EH (cell line): ENCODE results near the gene ANKRD1.

Experiments used
- DNase-seq: peaks from one replicate; pipeline ENCODE4 v3.0.0-alpha.2; 2015; ENCODE audit warnings: low read depth

Gene ANKRD1

DNA sequence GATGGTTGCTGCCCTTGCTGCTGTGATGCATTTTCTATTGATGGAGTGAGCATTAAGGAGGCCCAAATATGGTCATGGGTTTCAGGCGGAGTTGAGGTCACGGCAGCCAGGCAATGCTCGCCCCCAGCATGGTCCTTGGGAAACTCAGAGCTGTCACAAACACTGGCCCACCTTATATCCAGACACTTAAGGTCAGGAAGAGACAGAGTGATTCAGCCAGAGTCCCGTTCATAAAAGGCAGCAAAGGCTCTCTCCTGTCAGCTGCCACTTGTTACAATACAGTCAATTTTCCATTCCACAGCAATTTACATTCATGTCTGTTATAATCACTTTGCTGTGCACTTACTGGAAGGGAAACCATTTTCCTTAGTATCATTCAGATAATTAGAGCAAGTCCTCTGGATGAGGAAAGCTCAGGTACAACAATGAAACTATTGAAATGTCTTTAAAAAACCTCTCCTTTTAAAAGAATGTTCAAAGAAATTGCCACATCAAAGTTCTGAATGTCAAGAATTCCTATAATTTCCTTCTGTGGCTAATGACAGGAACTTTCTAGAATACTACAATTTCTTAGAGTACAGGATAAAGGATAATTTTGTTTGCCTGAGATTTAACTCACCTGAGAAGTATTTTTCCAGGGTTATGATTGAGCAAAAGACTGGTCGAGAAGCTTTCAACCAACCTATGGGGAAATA lies 14.8 kb upstream of the ANKRD1 start:
- DNase-seq, result peak; percentile 53

DNA sequence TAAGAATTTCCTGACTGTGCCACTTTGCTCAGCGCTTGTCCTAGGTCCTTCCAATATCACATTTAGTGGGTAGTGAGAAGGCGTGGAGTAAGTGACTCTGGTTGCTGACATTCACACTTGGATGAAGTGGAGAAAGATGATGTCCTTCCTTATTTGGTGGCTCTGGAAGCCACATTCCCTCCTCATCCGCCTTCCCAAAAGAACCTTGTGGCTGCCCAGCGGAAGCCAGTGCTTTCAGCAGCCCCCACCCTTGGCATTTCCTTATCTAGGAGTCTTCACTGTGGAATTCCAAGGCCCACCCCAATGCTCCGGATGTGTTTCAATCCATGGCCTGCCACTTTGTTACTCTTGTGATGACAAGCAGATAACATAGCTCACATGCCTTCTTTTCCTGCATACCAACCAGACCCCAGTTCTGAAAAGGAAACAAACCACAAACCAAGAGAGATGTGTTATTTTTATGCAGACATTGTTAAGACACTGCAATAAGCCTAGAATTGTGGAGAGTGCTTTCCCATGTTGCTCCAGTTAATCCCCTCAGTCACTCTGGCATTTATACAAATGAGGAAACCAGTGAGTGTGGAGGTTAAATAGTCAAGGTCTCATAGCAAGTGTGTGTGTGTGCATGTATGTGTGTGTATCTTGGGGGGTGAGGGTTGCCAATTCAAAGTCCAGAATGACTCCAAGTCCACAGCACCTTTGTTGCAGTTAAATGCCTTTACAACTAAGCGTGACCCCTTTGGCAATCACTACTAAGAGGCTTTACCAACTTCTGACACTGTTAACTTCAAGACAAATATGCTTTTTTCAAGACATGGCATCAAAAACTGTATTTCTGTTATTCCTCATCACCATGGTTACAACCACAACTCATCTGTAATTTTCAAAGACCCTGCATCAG lies 10.3 kb upstream of the ANKRD1 start:
- DNase-seq, result peak; percentile 100

DNA sequence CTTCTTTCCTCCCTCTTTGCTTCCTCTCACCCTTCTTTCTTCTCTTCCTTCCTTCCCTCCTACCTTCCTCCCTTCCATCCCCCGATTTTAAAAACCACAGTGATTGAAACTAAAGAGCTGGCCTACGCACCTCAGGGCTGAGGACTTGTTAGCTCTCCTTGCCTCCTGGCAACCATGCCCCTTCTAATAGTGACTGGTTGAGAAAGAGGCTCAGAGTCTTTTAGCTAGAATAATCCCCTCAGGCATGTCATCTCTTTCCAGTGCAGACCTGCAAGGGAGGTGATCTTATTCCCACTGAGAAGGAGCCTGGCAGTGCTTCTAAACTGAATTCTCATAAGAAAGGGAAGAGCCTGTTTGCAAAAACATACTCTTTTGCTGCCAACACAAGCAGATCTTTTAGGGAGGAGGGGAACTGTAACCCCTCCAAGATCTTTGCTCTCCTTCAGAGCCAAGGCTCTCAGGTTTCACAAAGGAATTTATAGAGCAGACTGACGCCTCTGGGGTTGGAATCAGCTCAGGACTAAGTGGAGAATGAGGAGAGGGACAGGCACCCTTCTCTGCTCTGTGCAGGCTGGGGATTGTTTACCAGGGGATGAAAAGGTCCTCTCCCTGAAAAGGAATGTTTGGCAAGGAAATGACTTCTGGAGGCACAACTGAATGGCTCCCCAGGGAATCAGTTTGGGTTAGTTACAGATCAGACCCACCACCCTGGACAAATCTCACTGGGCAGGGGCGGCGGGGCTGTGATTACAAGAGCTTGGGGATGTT lies 9.4 kb upstream of the ANKRD1 start:
- DNase-seq, result peak; percentile 97

DNA sequence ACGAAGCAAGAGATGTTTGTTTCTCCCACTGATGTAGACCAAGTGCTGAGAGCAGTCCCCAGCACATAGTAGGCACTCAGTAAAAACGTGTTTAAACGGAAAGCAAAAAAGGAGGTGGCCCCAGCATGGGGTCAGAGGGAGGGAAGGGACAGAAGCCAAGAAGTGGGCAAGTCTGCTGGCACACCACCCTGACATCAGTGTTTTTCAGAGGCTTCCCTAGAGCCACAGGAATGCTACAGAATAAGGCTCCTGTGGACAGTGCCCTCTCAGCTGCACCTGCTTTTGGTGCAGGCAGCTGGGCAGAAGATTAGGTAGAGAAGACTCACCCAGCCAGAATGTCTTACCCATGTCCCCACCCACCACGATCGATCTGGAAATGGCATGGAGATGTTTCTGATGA lies 8.3 kb upstream of the ANKRD1 start:
- no peak for DNase-seq

DNA sequence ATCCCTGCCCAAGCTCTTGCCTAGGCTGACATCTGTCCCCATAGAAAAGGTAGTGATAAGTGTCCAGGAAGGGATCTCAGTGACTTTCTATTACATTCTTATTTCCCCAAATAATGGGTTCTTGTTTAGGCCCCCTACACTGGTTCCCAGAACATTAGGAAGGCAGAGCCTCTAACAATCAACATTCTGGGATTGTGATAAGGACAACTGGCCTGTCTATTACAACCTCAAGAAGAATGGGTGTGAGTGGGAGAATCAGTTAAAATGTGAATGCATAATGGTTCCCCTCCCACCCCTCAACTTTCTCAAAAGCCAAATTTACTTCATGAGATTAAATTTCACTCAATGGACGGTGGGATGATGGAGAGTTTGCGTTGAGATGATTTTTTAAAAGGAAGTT lies 6.4 kb upstream of the ANKRD1 start:
- no peak for DNase-seq

DNA sequence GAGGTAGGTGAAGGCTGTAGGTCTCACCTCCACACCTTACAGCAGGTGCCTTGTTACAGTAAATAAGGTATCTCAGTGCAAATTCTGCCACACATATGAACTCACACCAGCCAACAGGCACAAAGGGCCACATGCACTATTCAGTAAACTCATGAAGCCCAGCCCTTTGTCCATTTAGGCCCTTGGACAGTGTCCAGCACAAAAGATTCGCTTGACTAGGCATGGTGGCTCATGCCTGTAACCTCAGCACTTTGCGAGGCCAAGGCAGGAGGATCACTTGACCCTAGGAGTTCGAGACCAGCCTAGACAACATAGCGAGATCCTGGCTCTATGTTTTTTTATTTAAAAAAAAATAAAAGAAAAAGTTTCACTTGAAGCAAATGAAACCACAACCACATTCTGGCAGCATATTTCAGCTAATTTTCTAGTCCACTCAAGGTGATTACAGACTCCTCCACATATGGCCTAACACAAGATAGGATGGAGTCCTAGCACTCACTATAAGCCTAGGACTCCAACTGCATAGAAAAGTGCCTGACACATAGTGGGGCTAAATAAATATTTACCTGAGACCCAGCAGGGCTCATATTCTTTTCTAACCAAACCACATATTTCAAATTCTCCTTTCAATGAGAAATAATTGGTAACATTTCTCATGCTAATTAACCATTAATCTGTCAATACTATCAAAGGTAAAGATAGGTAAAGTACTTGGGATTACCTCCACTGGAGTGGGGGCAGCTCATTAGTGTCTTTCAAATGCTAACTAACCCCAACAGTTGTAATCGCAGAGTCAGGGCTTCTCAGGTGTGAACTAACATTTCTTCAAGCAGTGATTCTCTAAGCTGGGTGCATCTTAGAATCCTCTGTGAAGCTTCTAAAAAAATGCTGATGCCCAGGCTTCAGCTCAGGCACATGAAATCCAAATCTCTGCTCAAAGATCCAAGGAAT lies 4.5 kb upstream of the ANKRD1 start:
- DNase-seq, result no peak

DNA sequence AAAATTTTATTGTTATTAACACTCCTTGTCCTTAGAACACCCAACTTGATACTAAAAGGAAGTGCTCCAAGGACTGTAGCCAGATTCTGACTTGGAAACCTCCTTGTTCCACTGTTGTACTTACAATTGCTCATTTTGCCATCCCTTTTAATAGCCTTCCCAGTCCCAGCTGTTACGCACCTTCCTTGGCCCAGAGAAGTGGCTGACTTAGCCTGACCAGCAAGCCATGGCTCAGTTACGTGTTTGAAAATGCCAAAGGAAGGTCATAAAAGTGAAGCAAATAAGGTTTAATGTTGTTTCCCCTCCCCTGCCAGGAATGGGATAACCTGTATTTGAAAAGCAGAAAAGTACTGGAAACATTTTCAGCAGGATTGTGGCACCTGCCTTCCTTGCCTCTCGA lies 3.7 kb upstream of the ANKRD1 start:
- no peak for DNase-seq

DNA sequence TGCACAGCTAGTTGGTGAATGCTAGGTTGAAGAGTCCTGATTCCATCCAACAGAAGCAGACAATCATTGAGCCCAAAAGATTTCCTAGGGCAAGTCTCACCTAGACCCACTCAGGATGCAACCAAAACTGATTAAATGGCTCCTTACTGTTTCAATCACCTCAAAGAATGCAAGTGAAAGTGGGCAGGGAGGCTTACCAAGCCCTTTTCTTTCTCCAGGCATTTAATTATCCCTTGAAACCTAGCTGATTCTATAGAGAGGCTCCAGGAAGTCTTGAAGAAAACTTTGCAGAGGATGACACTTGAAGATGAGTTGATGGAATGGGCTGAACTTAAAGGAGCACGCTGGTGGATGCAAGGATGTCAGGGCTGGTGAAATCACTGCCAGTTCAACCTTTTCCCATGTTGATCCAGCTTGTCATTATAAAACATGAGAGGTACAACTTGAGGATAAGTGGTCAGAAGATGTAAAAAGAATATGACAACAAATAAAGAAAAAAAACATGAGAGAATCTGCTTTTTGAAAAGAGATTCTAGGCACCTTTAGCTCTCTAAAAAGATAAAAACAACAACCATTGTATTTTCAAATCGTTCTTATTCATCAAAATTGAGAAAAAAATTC lies 2.3 kb upstream of the ANKRD1 start:
- no peak for DNase-seq

DNA sequence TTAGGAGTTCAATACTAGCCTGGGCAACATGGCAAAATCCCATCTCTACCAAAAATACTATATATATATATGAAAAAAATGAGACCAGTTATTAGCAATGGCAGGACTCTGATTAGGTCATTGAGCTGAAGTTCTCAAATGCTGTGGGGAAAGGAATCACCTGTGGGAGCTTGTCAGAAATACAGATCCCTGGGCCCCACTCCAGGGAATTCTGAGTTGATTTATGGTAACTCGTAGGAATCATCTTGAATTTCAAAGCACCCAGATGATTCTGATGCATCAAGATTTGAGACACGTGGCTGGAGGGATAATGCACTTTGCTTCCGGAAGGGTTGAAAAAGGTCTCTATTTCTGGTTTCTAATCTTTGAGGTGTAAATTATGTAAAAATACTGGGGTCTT lies 1.0 kb upstream of the ANKRD1 start:
- no peak for DNase-seq

DNA sequence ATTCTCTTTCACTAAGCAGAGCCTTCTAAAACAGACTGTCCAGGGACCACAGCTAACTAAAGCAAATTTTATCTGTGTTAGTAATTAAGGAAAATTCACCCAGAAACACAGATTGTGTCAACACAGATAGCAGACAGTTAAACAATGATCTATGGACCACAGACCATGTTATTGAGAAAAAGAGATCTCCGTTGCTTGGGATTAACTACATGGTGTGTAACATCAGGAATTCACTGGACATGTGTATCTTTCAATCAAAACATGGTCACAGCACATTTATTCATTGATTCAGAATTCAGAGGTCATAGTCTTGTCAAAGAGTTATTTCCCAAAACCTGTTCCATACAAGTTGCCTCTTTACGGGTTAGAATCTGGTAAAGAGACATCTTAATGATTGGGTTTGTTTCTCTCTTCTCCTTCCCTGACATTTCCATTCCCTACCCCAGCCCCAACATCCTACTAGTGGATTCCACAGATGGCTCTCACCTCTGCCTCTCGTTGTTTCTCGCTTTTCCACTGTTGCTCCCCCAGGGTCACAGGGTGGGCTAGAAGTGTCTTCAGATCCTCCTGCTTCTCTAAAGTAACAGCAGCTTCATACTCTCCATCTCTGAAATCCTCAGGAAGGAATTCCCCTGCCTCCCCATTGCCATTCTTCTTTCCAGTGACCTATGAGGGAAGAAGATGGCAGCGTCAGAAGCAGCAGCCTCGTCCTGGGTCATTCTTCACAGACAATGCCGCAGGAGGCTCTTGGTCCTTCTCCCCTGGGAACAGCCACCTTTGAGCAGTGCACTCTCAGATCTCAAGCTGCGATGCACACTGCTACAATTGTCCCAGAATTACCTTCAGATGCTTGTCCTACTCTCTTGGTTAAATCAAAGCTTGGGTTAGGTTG lies 958 bp downstream of the ANKRD1 start:
- no peak for DNase-seq

DNA sequence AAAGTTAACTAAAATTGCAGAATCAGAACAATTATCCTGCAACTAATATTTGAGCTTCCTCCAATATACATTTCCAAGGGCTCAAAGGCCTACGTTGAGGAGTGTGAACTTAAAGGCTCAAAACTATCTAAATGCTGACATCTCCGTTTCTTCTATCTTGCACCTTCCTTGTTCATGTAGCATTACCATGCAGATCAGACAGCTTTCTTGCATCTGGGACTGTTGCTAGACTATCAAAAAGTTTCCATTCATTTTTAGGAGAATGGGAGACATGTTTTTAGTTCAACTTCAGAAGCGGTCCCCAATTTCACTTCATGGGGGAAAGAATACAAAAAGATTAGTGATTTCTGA lies 2.9 kb downstream of the ANKRD1 start:
- no peak for DNase-seq

DNA sequence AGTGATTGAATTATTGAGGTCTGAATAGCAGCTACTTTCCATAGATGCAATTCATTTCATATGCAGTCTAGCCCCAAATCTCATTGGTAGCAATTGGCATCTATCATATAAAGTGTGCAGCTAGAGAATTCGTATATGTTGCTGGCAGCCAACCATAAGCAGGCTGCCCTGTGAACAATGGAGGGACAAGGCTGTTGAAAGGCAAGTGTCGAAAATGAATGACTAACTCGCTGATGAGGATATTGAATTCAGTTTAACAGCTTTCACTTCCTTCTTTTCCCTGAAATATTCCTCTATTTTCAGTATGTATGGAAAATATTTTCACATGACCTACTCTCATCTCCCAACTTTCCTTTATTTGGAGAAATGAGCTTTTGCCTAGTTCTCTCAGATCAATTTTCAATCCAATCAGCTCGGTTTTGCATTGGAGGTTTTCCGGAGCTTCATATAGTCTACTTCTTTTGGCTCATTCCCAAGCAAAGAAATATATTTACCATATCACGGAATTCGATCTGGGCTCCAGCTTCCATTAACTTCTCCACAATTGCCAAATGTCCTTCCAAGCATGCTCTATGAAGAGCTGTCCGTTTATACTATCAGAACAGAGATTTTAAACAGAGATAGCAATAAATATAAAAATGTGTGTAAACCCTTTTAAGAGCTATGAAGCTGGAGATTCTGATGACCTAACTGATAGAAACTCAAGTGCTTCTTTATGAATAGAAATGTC lies 3.5 kb downstream of the ANKRD1 start:
- peak; percentile 56 for DNase-seq

DNA sequence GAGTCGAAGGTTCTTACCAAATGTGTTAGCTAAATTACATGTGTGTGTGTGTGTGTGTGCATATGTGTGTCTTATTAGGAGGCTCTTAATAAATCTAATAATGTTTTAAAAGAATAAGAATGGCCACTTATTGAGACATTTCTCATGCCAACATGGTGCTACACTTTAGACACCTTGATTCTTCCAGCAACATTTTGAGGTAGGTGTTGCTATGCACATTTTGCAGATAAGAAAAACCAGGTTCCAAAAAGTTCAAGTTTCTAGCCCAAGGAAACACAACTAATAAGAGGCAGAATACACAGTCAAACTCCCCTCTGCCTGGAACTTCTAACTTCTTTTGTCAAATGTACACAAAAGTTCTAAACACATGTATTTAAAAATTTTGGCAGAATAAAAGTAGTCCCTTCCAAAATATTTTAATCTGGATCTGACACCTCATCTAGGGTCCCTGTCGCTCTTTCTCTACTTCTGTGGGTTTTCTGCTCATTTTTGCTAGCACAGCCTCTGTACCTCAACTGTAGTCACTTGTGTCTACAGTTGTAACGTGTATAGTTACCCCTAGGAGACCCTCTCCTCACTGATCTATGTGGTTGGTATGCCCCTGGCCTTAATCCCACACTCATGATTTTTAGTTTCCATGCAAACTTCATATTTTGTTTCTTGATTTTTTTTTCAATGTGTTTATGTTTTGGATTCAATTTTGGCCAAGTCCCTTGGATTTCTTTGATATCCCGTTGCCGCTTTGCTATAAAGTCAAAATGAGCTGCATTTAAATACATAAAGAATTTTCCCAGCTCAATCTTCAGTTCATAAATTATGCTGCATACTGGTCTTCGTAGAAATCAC lies 4.3 kb downstream of the ANKRD1 start:
- no peak for DNase-seq

DNA sequence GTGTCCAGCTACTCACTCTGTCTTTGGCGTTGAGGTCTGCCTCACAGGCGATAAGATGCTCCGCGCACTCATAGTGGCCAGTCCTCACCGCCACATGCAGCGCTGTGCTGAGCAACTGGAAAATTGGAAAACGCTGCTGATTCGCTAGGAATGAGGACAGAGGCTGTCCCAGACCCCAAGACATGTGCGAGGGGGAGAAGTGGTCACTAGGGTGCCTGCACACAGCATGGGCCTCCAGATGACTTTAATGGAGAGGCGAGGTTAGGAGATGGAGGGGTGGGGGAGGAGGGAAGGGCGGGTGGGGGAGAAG lies 5.2 kb downstream of the ANKRD1 start:
- DNase-seq, result no peak

DNA sequence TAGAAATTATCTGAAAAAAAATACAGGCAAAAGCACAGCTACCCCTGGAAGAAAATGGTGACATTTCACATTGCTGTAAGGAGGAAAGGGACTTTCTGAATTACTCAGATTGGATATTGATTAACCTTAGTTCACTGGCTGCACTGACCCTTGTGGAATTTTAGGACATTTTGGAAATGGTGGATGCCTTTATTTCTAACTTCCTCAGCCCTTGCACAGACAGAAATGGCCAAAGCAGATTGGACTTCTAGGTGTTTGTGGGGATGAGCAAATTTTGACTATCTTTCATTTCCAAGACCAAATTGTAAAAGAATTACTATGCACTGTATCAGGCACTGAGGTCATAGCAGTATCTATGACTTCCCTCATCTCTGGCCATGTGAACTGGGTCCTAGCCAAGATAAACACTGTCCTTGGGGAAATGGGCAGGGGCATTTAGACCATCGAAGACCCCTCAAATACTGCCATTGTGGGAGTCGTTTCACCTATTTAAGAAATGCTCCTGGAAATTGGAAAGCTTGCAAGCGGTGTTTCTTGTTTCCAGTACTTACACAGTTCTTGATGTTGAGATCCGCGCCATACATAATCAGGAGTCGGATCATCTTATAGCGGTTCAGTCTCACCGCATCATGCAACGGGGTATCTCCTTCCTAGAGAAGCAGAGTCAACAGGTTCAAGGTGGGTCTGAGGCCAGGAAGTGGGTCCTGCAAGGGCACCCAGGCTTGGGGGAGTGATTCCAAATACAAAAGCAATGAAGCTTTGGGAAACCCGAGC lies 5.7 kb downstream of the ANKRD1 start:
- DNase-seq, result no peak

DNA sequence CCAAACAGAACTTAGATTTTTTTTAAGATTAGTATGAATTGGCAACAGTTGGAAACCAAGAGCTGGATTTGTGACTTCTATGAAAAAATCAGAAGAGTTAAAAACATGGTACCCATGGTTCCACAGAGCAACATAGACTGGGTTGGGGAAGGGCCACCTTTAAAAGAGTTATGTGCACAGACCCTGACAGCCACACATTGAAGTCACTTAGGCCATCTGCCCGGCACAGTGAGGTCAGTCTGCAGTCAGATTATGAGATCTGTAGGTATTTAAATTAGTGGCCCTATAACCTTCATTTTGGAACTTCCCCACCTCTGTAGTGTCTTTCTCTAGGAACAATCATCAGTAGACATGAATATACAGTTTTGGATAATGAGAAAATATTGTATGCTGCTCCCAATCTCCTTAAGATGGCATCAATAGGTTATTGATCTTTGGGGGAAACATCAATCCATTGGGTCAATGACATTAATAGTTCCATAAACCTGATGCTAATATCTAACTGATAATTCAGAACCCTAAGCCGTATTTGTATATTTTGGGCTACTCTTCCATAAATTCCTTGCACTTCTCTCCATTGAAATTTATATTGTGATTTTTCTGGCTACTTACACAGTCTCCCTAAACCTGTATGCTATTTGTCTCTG lies 7.0 kb downstream of the ANKRD1 start:
- no peak for DNase-seq

DNA sequence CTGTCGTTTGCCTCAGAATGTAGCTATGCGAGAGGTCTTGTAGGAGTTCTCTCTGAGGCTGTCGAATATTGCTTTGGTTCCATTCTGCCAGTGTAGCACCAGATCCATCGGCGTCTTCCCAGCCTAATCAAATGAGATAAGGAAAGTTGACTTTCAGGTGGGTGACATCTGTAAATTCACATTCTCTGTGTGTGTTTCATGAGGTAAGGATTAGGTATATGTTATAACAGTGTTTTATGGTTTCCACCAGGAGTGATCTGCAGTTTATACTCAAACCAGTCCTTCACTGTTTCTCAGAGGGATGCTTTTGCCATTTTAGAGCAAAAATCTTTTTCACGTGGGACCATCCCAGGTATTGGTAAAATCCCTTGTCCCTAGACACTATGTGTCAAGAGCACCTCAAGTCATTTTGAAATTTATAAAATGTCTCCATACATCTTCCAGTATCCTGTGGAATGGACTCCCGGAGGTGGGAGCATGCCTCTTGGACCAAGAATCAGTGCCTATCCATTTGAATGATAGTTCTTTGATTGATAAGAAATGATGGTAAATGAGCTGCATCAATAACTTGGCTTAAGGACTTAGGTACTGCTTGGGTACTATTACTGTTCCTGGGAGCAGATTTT lies 7.9 kb downstream of the ANKRD1 start:
- no peak for DNase-seq
